NCI-H526 (cell line): ENCODE measurements around the gene NHS.

Experiments used
- DNase-seq, 2 experiments: peaks; one replicate each; lab custom pipeline; 2025; lab: John Stamatoyannopoulos, UW

Gene NHS

GRCh38 chrX:17736478-17736855 lies 361.5 kb downstream of the NHS start:
- no peak for DNase-seq

GRCh38 chrX:17736856-17737709 lies 362.1 kb downstream of the NHS start, which contains the start of gene SCML1:
Gene SCML1 (plus strand): TSS chrX:17737493. CDS start chrX:17744187, 6,694 bp downstream.
- DNase-seq: peak; percentile 97 to 99

- DNase-seq: no peak
Measured at GRCh38 chrX:17737710-17737985, 362.6 kb downstream of the NHS start.

GRCh38 chrX:17737986-17738713 lies 363.1 kb downstream of the NHS start:
- peak; percentile 64 to 68 for DNase-seq

- no peak for DNase-seq
Measured at GRCh38 chrX:17738737-17739535, 363.9 kb downstream of the NHS start.

GRCh38 chrX:17740137-17741122 lies 365.4 kb downstream of the NHS start:
- no peak for DNase-seq

GRCh38 chrX:17741123-17741511 lies 366.1 kb downstream of the NHS start:
- peak in 1 of 2 experiments; percentile 11 for DNase-seq

GRCh38 chrX:17743913-17744312 lies 368.9 kb downstream of the NHS start:
- DNase-seq: no peak

GRCh38 chrX:17744896-17745523 lies 370.0 kb downstream of the NHS start:
- peak in 1 of 2 experiments; percentile 24 for DNase-seq

GRCh38 chrX:17747692-17748091 lies 372.7 kb downstream of the NHS start:
- DNase-seq: no peak

GRCh38 chrX:17748684-17749083 lies 373.7 kb downstream of the NHS start:
- DNase-seq: no peak

GRCh38 chrX:17750436-17750835 lies 375.4 kb downstream of the NHS start:
- no peak for DNase-seq

GRCh38 chrX:17758382-17758781 lies 383.4 kb downstream of the NHS start:
- DNase-seq: no peak

GRCh38 chrX:17759990-17760389 lies 385.0 kb downstream of the NHS start:
- DNase-seq: no peak

GRCh38 chrX:17767734-17768133 lies 392.7 kb downstream of the NHS start:
- no peak for DNase-seq

GRCh38 chrX:17768997-17769396 lies 394.0 kb downstream of the NHS start:
- DNase-seq: no peak

- DNase-seq: no peak
Measured at GRCh38 chrX:17769701-17770269, 394.8 kb downstream of the NHS start.

GRCh38 chrX:17773221-17773876 lies 398.3 kb downstream of the NHS start:
- DNase-seq: no peak

- DNase-seq: no peak
Measured at GRCh38 chrX:17774053-17774452, 399.1 kb downstream of the NHS start.

GRCh38 chrX:17778997-17779396 lies 404.0 kb downstream of the NHS start:
- DNase-seq: no peak
